WI38 (cell line): ENCODE results near the gene TBC1D2.
"Not testable (repeated sequence)": the region's sequence is repeated elsewhere in the genome, so short reads cannot be mapped to it uniquely, and the experiment has no call there.

Source experiments
- H3K4me3 ChIP-seq: 2 replicates; pipeline ENCODE4 v1.5.1; 2011; ENCODE audit warnings: low read depth, mild to moderate bottlenecking, control low read depth, low read length
- CTCF ChIP-seq: IDR thresholded peaks from 2 replicates; pipeline ENCODE4 v1.5.1; 2012; ENCODE audit warnings: low read depth, mild to moderate bottlenecking, control low read depth, low read length

TBC1D2 gene

DNA sequence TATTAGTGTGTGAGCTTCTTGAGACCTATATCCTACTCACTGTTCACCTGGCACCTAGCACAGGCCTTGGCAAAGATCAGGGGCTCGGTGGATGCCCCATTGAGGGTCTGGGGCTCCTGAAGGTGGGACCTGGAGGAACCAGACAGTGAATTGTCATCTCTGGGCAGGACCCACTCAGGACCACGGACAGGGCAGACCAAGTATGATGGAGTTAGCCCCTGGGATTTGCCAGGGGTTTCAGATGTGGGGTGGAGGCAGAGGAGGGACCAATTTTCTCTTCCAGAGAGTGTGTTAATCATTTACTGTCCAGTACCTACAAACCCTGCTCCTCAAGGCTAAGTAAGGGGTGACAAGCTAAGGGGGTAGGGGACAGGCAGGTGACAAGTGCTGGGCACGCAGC is 29.3 kb upstream of the TBC1D2 start:
- H3K4me3 ChIP-seq: no peak overlapping the region
- no peak for TF ChIP-seq CTCF

GRCh38 chr9:98283143-98283542 is 27.7 kb upstream of the TBC1D2 start:
- not testable (repeated sequence) for H3K4me3 ChIP-seq

- no peak overlapping the region for H3K4me3 ChIP-seq
- TF ChIP-seq CTCF: no peak
Observed at GRCh38 chr9:98281281-98281680, 25.8 kb upstream of the TBC1D2 start.

- no peak for TF ChIP-seq CTCF
- H3K4me3 ChIP-seq: no peak overlapping the region
Observed at GRCh38 chr9:98280574-98280973, 25.1 kb upstream of the TBC1D2 start.

- H3K4me3 ChIP-seq: no peak overlapping the region
- no peak for TF ChIP-seq CTCF
Observed at GRCh38 chr9:98280162-98280561, 24.7 kb upstream of the TBC1D2 start.

GRCh38 chr9:98276907-98277469 is 21.5 kb upstream of the TBC1D2 start:
- H3K4me3 ChIP-seq: no peak overlapping the region
- no peak for TF ChIP-seq CTCF

GRCh38 chr9:98275159-98275558 is 19.7 kb upstream of the TBC1D2 start:
- no peak for TF ChIP-seq CTCF

GRCh38 chr9:98272083-98272482 is 16.6 kb upstream of the TBC1D2 start:
- TF ChIP-seq CTCF: no peak
- H3K4me3 ChIP-seq: no peak overlapping the region

More at GRCh38 chr9:98275159-98275558, 19.7 kb upstream of the TBC1D2 start:
- no peak overlapping the region for H3K4me3 ChIP-seq
